Stimulated activated CD4-positive, alpha-beta T cell treated with anti-CD3 and anti-CD28 coated beads, Interleukin-2, amount 100 ng/mL, for 24 hours (primary cell): Measurements from ENCODE around the gene DNAJB1.

Experiments
- DNase-seq, 2 donors: peaks; one replicate each; pipeline ENCODE4 v3.0.0-alpha.2; 2020

Gene DNAJB1

GRCh38 chr19:14472202-14472938 is 45.8 kb downstream of the DNAJB1 start:
- peak; percentile 92 to 93 for DNase-seq

- DNase-seq, result no peak
These were observed 46.6 kb downstream of the DNAJB1 start for GRCh38 chr19:14471436-14472187.

GRCh38 chr19:14470031-14470876 is 47.9 kb downstream of the DNAJB1 start:
- DNase-seq, result no peak

- no peak for DNase-seq
These were observed 50.4 kb downstream of the DNAJB1 start for GRCh38 chr19:14467816-14468215.

GRCh38 chr19:14467391-14467790 is 50.8 kb downstream of the DNAJB1 start:
- no peak for DNase-seq
